Calu3 (cell line): ENCODE measurements around the gene SLFN12L. TPM values are rescaled to one million over a fixed set of nuclear protein-coding genes. Genes with fewer than 3 reads are reported as not detected.

Experiments
- BruUV-seq: library from RNA; stranded (reverse); fragments of 400-500 nt; replicated peaks from 2 replicates; lab custom pipeline; 2021; lab: Mats Ljungman, UMichigan
- CTCF ChIA-PET: fragments of 300-600 bp; sonication (Branson Sonifier 250); formaldehyde crosslinking; loops from one replicate; lab custom pipeline; 2022; ENCODE audit warnings: antibody characterized with exemption; lab: Charles Lee
- DNase-seq: peaks from one replicate; pipeline ENCODE4 v3.0.0; 2022
- H3K27ac Mint-ChIP-seq: one replicate; pipeline ENCODE4 v1.8.0; 2022; ENCODE audit warnings: mixed read lengths; ENCODE audit not compliant: unreplicated experiment
- H3K27me3 Mint-ChIP-seq: one replicate; pipeline ENCODE4 v1.8.0; 2022; ENCODE audit warnings: mixed read lengths; ENCODE audit not compliant: unreplicated experiment
- H3K36me3 Mint-ChIP-seq: one replicate; pipeline ENCODE4 v1.8.0; 2022; ENCODE audit warnings: mild to moderate bottlenecking, moderate library complexity, mixed read lengths; ENCODE audit not compliant: insufficient read depth, unreplicated experiment
- H3K4me1 Mint-ChIP-seq: one replicate; pipeline ENCODE4 v1.8.0; 2022; ENCODE audit warnings: mild to moderate bottlenecking, low read depth, mixed read lengths; ENCODE audit not compliant: unreplicated experiment
- H3K4me3 Mint-ChIP-seq: one replicate; pipeline ENCODE4 v1.8.0; 2022; ENCODE audit warnings: mild to moderate bottlenecking, low read depth, moderate library complexity, mixed read lengths; ENCODE audit not compliant: unreplicated experiment
- H3K9me3 Mint-ChIP-seq: one replicate; pipeline ENCODE4 v1.8.0; 2022; ENCODE audit warnings: low read depth, mixed read lengths; ENCODE audit not compliant: unreplicated experiment
- CTCF ChIP-seq: fragments of 200-600 bp; IDR thresholded peaks from one replicate; pipeline ENCODE4 v1.8.0; 2022; ENCODE audit warnings: antibody characterized with exemption; ENCODE audit not compliant: unreplicated experiment
- intact Hi-C: fragments of 100-400 bp; cut with micrococcal nuclease; formaldehyde crosslinking; loops from one replicate; pipeline ENCODE4 v1.10.0; 2022; ENCODE audit not compliant: unreplicated experiment
- total RNA-seq: library from RNA; stranded (reverse); gene quantifications from 2 replicates; pipeline ENCODE4 v1.2.3, GENCODE V29; 2022

SLFN12L gene
- total RNA-seq, 1 experiment from 2014 or later, result 0.14 TPM

- Mint-ChIP-seq H3K4me3 (no peak overlapping the region), H3K9me3 (peaks cover 2% of the 10 kb centered on the region), H3K4me1 (peaks cover 25% of the 10 kb centered on the region), H3K36me3 (peaks cover 3% of the 10 kb centered on the region), H3K27me3 (no peaks in the 10 kb centered on the region), H3K27ac (no peak overlapping the region)
- CTCF ChIA-PET, result no interaction called here
- DNase-seq, result no peak
- intact Hi-C loops, result loop anchor here (10.0 kb wide), 1 partner anchor 115 kb away; no protein-coding TSS in a partner anchor
- TF ChIP-seq CTCF, result no peak
- no TSS peak for BruUV-seq
Measured at GRCh38 chr17:35429702-35430101, 107.8 kb downstream of the SLFN12L start.

- no peak overlapping the region for H3K27ac Mint-ChIP-seq
- BruUV-seq, result no TSS peak
- CTCF ChIA-PET, result no interaction called here
- TF ChIP-seq CTCF, result no peak
- no peak overlapping the region for H3K4me3 Mint-ChIP-seq
- no peaks in the 10 kb centered on the region for H3K27me3 Mint-ChIP-seq
- H3K36me3 Mint-ChIP-seq, result no peaks in the 10 kb centered on the region
- intact Hi-C loops, result no loop called here
- H3K4me1 Mint-ChIP-seq, result peaks cover 12% of the 10 kb centered on the region
- H3K9me3 Mint-ChIP-seq, result peaks cover 2% of the 10 kb centered on the region
- DNase-seq, result no peak
Measured at GRCh38 chr17:35428229-35428628, 109.2 kb downstream of the SLFN12L start.

- H3K9me3 Mint-ChIP-seq, result no peaks in the 10 kb centered on the region
- H3K27me3 Mint-ChIP-seq, result no peaks in the 10 kb centered on the region
- no peak overlapping the region for H3K27ac Mint-ChIP-seq
- BruUV-seq, result no TSS peak
- CTCF ChIA-PET, result interaction anchor here (0.6 kb wide), 1 partner anchor 166 kb away, joined by 8 read pairs; no protein-coding TSS in a partner anchor
- no peak for DNase-seq
- no peaks in the 10 kb centered on the region for H3K4me1 Mint-ChIP-seq
- intact Hi-C loops, result no loop called here
- no peak for TF ChIP-seq CTCF
- no peaks in the 10 kb centered on the region for H3K36me3 Mint-ChIP-seq
- no peak overlapping the region for H3K4me3 Mint-ChIP-seq
Measured at GRCh38 chr17:35423761-35424160, 113.7 kb downstream of the SLFN12L start.

Other genes starting within 250 kb of the SLFN12L start
- gene SLFN11, start 164.1 kb downstream of the SLFN12L start, total RNA-seq, result 35.3 and 38.2 TPM in 2 replicates
- 0.44 and 0.54 TPM in 2 replicates for gene SLFN12, start 105.2 kb downstream of the SLFN12L start, total RNA-seq
- 44.4 and 46.2 TPM in 2 replicates for gene SLFN13, start 88.9 kb downstream of the SLFN12L start, total RNA-seq
- not detected in 2 replicates for gene SLFN14, start 23.1 kb upstream of the SLFN12L start, total RNA-seq
- 3.4 and 4.1 TPM in 2 replicates for gene PEX12, start 40.9 kb upstream of the SLFN12L start, total RNA-seq
- gene AP2B1, start 49.6 kb upstream of the SLFN12L start, total RNA-seq, result 309 and 320 TPM in 2 replicates
- 0.95 and 1.4 TPM in 2 replicates for gene RASL10B, start 194.0 kb upstream of the SLFN12L start, total RNA-seq
- gene GAS2L2, start 215.6 kb upstream of the SLFN12L start, total RNA-seq, result not detected in 2 replicates
- not detected in 2 replicates for gene C17orf50, start 223.2 kb upstream of the SLFN12L start, total RNA-seq